Endometrial microvascular endothelial cells (primary cell): ENCODE measurements around the gene UNC13B. TPM values are rescaled to one million over a fixed set of nuclear protein-coding genes. Genes with fewer than 3 reads are reported as not detected.
"Not testable (repeated sequence)": the region's sequence is repeated elsewhere in the genome, so short reads cannot be mapped to it uniquely, and the experiment has no call there.

Source experiments
- in situ Hi-C: cut with HindIII; loops from 2 replicates; pipeline ENCODE4 v1.10.0; 2017; ENCODE audit warnings: low sequenced_read_pairs, low pct_unique_long_range_greater_than_20kb; ENCODE audit errors: inconsistent ontology term
- total RNA-seq: library from RNA; depleted of rRNA; stranded (reverse); fragments of >200 nt; gene quantifications from one replicate; pipeline ENCODE4 v1.2.3, GENCODE V29; 2015; ENCODE audit errors: inconsistent ontology term

The UNC13B gene
- 38.5 TPM for total RNA-seq

GRCh38 chr9:35161713-35162604 lies at the start of gene UNC13B:
UNC13B (plus strand) TSS chr9:35162009; CDS start chr9:35162284, 275 bp downstream.
- in situ Hi-C loops: no loop called here

GRCh38 chr9:35112257-35113020 lies 49.4 kb upstream of the UNC13B start:
- in situ Hi-C loops: loop anchor here (25.0 kb wide), 1 partner anchor 375 kb away; the partner anchor contains the start of gene RUSC2

GRCh38 chr9:35114113-35114839 lies 47.5 kb upstream of the UNC13B start:
- in situ Hi-C loops: loop anchor here (25.0 kb wide), 1 partner anchor 373 kb away; the partner anchor contains the start of gene RUSC2

GRCh38 chr9:35114840-35115628 lies 46.8 kb upstream of the UNC13B start:
- in situ Hi-C loops: loop anchor here (25.0 kb wide), 1 partner anchor 372 kb away; the partner anchor contains the start of gene RUSC2

- in situ Hi-C loops: loop anchor here (25.0 kb wide), 1 partner anchor 371 kb away; the partner anchor contains the start of gene RUSC2
Measured at GRCh38 chr9:35115680-35116538, 45.9 kb upstream of the UNC13B start, which contains the start of gene ATOSB. ATOSB (minus strand) TSS chr9:35115862; CDS start chr9:35108274, 7,588 bp downstream.

GRCh38 chr9:35116539-35116897 lies 45.3 kb upstream of the UNC13B start:
- in situ Hi-C loops: loop anchor here (25.0 kb wide), 1 partner anchor 371 kb away; the partner anchor contains the start of gene RUSC2

- in situ Hi-C loops: loop anchor here (25.0 kb wide), 1 partner anchor 370 kb away; the partner anchor contains the start of gene RUSC2
Measured at GRCh38 chr9:35116898-35117551, 44.8 kb upstream of the UNC13B start.

- in situ Hi-C loops: no loop called here
Measured at GRCh38 chr9:35134920-35135319, 26.9 kb upstream of the UNC13B start.

- in situ Hi-C loops: no loop called here
Measured at GRCh38 chr9:35135988-35136387, 25.8 kb upstream of the UNC13B start.

GRCh38 chr9:35136866-35137265 lies 24.9 kb upstream of the UNC13B start:
- in situ Hi-C loops: no loop called here

- in situ Hi-C loops: no loop called here
Measured at GRCh38 chr9:35140093-35140492, 21.7 kb upstream of the UNC13B start.

GRCh38 chr9:35142037-35142436 lies 19.8 kb upstream of the UNC13B start:
- in situ Hi-C loops: no loop called here

- in situ Hi-C loops: not testable (repeated sequence)
Measured at GRCh38 chr9:35147941-35148563, 13.8 kb upstream of the UNC13B start.

GRCh38 chr9:35152926-35153325 lies 8.9 kb upstream of the UNC13B start:
- in situ Hi-C loops: no loop called here

- in situ Hi-C loops: no loop called here
Measured at GRCh38 chr9:35156781-35157180, 5.0 kb upstream of the UNC13B start.

GRCh38 chr9:35157836-35158235 lies 4.0 kb upstream of the UNC13B start:
- in situ Hi-C loops: not testable (repeated sequence)
